Fibroblast of villous mesenchyme (primary cell): ENCODE data around the gene ACADL. TPM values are rescaled to one million over a fixed set of nuclear protein-coding genes. Genes with fewer than 3 reads are reported as not detected.
A peak's percentile ranks its signal among the peaks of the same experiment; 100 is the strongest.

ENCODE experiments used
- DNase-seq: peaks from one replicate; pipeline ENCODE4 v3.0.0-alpha.2; 2010; ENCODE audit warnings: low read depth
- H3K4me3 ChIP-seq: 2 replicates; pipeline ENCODE4 v1.5.1; 2011; ENCODE audit warnings: low read depth, mild to moderate bottlenecking, low read length
- CTCF ChIP-seq: IDR thresholded peaks from 2 replicates; pipeline ENCODE4 v1.5.1; 2012; ENCODE audit warnings: low read depth, mild to moderate bottlenecking, low read length; ENCODE audit not compliant: insufficient read depth
- total RNA-seq: library from RNA; depleted of rRNA; stranded (reverse); fragments of >200 nt; gene quantifications from 2 replicates; pipeline ENCODE4 v1.2.3, GENCODE V29; 2012

The ACADL gene
- not detected in 2 replicates for total RNA-seq

GRCh38 chr2:210224941-210225672 lies at the start of gene ACADL:
Gene ACADL (minus strand): TSS chr2:210225447. CDS start chr2:210225263, 184 bp downstream.
- TF ChIP-seq CTCF, result no peak
- peak; percentile 12 for DNase-seq
- H3K4me3 ChIP-seq, result peak within 1 kb of the TSS; percentile 52

GRCh38 chr2:210271300-210271699 lies 46.1 kb upstream of the ACADL start:
- no peak for DNase-seq
- no peak overlapping the region for H3K4me3 ChIP-seq
- TF ChIP-seq CTCF, result no peak

- no peak for DNase-seq
- TF ChIP-seq CTCF, result no peak
- H3K4me3 ChIP-seq, result no peak overlapping the region
These were observed 43.9 kb upstream of the ACADL start for GRCh38 chr2:210269148-210269547.

- H3K4me3 ChIP-seq, result no peak overlapping the region
- no peak for TF ChIP-seq CTCF
- DNase-seq, result no peak
These were observed 43.0 kb upstream of the ACADL start for GRCh38 chr2:210268281-210268680.

GRCh38 chr2:210267698-210268097 lies 42.5 kb upstream of the ACADL start:
- TF ChIP-seq CTCF, result no peak
- no peak overlapping the region for H3K4me3 ChIP-seq
- no peak for DNase-seq

GRCh38 chr2:210264282-210264681 lies 39.0 kb upstream of the ACADL start:
- TF ChIP-seq CTCF, result no peak
- no peak for DNase-seq
- no peak overlapping the region for H3K4me3 ChIP-seq

GRCh38 chr2:210263841-210264240 lies 38.6 kb upstream of the ACADL start:
- no peak overlapping the region for H3K4me3 ChIP-seq
- TF ChIP-seq CTCF, result no peak
- DNase-seq, result no peak
